HG03457 (cell line): ENCODE data around the gene RHCE.
A peak's percentile ranks its signal among the peaks of the same experiment; 100 is the strongest.
"Not testable (repeated sequence)": the region's sequence is repeated elsewhere in the genome, so short reads cannot be mapped to it uniquely, and the experiment has no call there.

Experiments
- ATAC-seq: cut with Tn5 transposase; IDR thresholded peaks from one replicate; pipeline ENCODE4 v1.9.1; 2021; ENCODE audit warnings: moderate number of reproducible peaks; ENCODE audit not compliant: unreplicated experiment

The RHCE gene

GRCh38 chr1:25433389-25434186 is 13.0 kb upstream of the RHCE start:
- no peak for ATAC-seq

GRCh38 chr1:25432749-25433388 is 12.2 kb upstream of the RHCE start:
- no peak for ATAC-seq

- no peak for ATAC-seq
Observed at GRCh38 chr1:25431955-25432719, 11.5 kb upstream of the RHCE start.

DNA sequence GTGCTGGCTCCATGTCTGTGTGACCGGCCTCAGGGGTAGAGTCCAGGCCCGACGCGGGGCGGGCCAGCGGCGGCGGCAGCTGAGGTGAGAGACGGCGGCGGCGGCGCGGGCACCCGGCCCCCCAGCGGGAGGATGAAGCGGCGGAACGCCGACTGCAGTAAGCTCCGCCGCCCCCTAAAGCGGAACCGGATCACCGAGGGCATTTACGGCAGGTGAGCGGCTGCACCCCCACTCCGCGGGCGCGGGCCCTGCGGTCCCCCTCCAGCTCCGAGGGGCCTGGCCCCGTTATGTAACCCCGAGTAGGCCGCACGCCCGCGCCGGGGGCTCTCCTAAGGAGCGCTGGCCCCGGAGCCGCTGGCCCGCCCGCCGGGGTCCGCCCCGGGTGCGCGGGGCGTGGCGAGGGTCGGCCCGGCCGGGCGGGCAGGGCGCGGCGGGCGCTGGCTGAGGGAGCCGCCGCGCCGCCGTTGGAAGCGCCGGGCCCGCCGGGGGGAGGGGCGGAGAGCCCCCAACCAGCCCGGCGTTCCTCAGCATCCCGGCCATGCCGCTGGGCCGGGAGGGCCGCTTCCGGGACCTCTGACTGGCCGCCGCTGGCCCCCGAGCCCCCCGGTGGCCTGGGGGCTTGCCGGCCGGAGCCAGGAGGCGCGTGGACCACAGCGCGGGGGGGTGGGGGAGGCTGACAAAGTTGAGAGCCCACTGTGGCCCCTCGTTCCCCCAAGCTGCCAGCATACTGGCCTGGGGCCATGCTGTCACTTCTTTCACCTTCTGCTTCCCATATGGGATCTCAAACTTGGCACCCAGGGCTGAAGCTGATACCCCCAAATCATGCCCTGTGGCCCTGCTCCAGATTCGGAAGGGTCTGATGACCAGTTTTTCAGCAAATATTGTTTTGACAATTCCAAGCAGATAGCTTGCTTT is 10.6 kb upstream of the RHCE start:
- peak; percentile 22 for ATAC-seq

GRCh38 chr1:25430073-25430966 is 9.7 kb upstream of the RHCE start, which contains the start of gene MACO1:
Gene MACO1 (plus strand): TSS chr1:25430897. CDS start chr1:25431099, 202 bp downstream.
- peak; percentile 70 for ATAC-seq

- no peak for ATAC-seq
Observed at GRCh38 chr1:25428475-25429166, 8.0 kb upstream of the RHCE start.

GRCh38 chr1:25427696-25428095 is 7.1 kb upstream of the RHCE start:
- ATAC-seq: no peak

GRCh38 chr1:25425098-25426085 is 4.8 kb upstream of the RHCE start:
- no peak for ATAC-seq

- not testable (repeated sequence) for ATAC-seq
Observed at GRCh38 chr1:25423206-25423605, 2.6 kb upstream of the RHCE start.

DNA sequence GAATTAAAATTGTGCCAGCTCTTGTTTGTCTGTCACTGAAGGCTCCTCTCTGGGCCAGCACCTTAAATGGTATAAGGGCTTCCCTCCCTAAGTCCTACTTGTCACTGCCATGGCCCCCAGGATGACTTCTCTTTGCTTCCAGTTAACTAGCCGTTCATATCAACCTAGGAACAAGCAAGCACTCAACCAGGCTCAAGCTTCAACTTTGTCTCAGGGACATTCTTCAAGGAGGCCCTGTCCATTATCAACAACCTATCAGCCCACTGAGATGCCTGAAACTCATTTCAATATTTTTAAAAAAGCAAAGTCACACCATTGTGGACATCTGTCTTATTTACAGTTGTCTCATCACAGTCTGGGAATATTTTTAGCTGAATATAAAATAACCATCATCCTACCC is 1.3 kb downstream of the RHCE start:
- not testable (repeated sequence) for ATAC-seq

- not testable (repeated sequence) for ATAC-seq
Observed at GRCh38 chr1:25417280-25417679, 3.3 kb downstream of the RHCE start.

DNA sequence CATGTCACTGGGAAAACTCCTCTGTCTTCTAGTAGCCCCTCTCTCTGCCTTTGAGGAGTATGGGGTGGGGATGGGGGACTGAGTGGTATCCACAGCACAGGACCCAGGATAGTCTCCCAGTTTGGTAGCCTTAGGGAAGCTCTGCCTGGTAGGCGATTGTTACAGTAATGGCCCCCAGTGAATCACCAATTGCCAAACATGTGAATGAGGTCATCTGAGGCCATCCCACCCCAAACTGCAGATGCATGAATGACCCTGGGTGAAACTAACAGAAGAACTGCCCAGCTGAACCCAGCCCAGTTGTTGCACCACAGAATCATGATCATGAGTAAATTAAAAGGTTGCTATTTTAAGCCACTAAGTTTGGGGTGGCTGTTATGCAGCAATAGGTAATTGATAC is 6.0 kb downstream of the RHCE start:
- not testable (repeated sequence) for ATAC-seq

DNA sequence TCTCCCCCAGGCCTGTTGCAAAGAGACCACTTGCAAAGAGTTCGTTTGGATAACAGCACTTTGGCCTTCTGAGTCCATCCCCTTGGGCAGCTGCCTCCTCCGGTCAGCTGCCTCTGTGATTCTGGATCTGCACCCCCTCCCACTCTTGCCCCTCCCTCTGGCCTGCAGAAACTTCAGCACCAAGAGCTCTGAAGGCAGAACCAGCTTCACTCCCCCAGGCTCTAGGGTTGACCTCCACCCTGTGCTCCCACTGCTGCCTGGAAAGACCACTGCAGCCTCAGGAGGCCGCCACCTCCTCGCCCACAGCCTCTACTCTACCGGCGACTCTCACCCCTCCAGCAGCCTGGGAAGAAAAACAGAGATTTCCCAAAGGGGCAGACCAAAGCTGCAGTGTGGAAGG is 6.5 kb downstream of the RHCE start:
- not testable (repeated sequence) for ATAC-seq

GRCh38 chr1:25412872-25413623 is 7.6 kb downstream of the RHCE start:
- not testable (repeated sequence) for ATAC-seq

DNA sequence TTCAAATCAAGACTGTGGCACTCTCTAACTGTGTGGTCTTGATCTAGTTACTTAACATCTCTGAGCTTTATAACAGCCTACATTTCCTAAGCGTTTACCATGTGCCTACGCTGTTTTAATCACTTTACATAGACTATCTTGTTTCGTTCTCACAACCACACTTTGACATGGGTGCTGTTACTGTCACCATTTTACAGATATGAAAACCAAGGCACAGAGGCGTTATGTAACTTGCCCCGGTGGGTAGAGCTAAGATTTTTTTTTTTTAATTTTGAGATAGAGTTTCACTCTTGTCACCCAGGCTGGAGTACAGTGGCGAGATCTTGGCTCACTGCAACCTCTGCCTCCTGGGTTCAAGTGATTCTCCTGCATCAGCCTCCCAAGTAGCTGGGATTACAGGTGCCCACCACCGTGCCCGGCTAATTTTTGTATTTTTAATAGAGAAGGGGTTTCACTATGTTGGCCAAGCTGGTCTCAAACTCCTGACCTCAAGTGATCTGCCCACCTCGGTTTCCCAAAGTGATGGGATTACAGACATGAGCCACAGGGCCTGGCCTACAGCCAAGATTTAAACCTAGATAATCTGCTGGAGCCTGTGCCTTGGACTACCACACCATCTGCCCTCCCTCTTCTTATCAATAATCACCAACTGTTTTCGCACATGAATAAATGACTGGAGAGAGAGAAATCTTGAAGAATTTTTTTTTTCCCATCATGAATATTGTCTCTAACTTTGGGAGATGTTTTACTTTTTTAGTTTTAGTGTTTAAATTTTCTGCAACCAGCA is 10.8 kb downstream of the RHCE start:
- ATAC-seq: not testable (repeated sequence)

GRCh38 chr1:25405731-25406305 is 14.8 kb downstream of the RHCE start:
- not testable (repeated sequence) for ATAC-seq
